ENCODE measurements around the gene ALK.

DNA sequence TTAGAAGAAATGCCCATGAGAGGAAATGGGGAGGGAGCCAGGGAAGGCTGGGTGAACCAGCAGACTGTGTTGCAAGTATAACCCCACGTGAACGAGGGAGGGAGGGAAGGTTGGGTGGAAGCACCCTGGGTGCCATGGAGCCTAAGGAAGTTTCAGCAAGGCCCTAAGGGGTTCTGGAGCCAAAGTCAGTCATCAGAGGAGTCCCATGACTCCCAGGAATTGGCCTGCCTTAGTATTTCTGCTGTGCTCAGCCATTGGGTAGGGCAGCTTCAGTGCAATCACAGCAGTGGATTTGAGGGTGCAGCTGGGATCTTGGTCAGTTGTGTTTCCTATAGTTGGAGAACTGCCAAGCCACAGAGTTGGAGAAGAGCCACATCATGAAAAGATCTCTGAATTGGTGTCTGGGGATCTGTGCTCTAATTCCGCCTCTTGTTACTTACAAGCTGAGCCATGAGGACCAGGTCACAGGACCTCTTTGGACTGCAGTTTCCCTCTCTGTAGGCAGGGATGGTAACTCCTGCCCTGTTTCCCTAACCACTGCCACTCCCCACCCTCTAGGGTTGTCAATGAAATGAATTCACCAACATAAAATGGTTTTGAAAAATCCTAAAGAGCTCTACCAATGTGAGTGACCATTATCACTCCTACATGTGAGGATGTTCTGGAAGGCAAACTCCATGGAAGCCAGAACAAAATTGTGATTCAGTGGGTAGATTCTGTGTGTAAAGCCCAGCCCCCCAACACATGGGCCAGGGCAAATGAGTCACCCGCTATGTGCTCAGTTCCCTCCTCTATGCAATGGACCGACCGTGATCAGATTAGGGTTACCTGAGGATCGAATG is 697.3 kb downstream of the ALK start:
- no peak for TF ChIP-seq FOXP2 (optimal IDR thresholded peaks at IDR 0.05; ENCODE audit: control extremely low read depth, extremely low read length, insufficient read depth)
- no peak for TF ChIP-seq EZH2 (IDR thresholded peaks at IDR 0.05)
- no peak for TF ChIP-seq POLR2AphosphoS5 (IDR thresholded peaks at IDR 0.05; ENCODE audit: borderline replicate concordance, low read depth, low read length)
